H1 (cell line): Measurements from ENCODE around the gene RCSD1. TPM values are rescaled to one million over a fixed set of nuclear protein-coding genes. Genes with fewer than 3 reads are reported as not detected.

ENCODE experiments used
- CTCF ChIA-PET: fragments of 300-600 bp; sonication (Branson Sonifier 250); formaldehyde crosslinking; loops from one replicate; lab custom pipeline; 2021; ENCODE audit not compliant: partially characterized antibody; lab: Charles Lee
- POLR2A ChIA-PET: fragments of 300-600 bp; sonication (Branson Sonifier 250); formaldehyde crosslinking; loops from one replicate; lab custom pipeline; 2021; ENCODE audit warnings: inconsistent platforms; ENCODE audit not compliant: partially characterized antibody; lab: Charles Lee
- DNase-seq, 2 experiments: peaks; one replicate each; pipeline versions ENCODE4 v3.0.0 to v3.0.0-alpha.2; 2010 to 2022; ENCODE audit warnings: low spot score in 2 of 2, low read depth in 1 of 2, mixed read lengths in 1 of 2
- FAIRE-seq: peaks from 2 replicates; lab custom pipeline; 2011; peaks lifted over from hg19 to GRCh38; lab: Jason Lieb, UNC
- H2AFZ ChIP-seq: 2 replicates; pipeline ENCODE4 v1.8.1; 2012; ENCODE audit warnings: low read length, inconsistent platforms
- H2AK5ac ChIP-seq: 2 replicates; pipeline ENCODE4 v1.6.1; 2013; ENCODE audit warnings: low read depth, low read length
- H2BK120ac ChIP-seq: replicated peaks from 2 replicates; pipeline ENCODE3; 2013; ENCODE audit warnings: low read depth, low read length, inconsistent platforms
- H2BK12ac ChIP-seq: 2 replicates; pipeline ENCODE4 v1.6.1; 2013; ENCODE audit warnings: low read depth, low read length
- H2BK15ac ChIP-seq: 2 replicates; pipeline ENCODE4 v1.6.1; 2013; ENCODE audit warnings: low read length
- H2BK20ac ChIP-seq: 2 replicates; pipeline ENCODE4 v1.6.1; 2013; ENCODE audit warnings: low read length
- H2BK5ac ChIP-seq: 2 replicates; pipeline ENCODE4 v1.6.1; 2013; ENCODE audit warnings: low read depth, low read length
- H3K14ac ChIP-seq: 2 replicates; pipeline ENCODE4 v1.6.1; 2013; ENCODE audit warnings: inconsistent platforms; ENCODE audit not compliant: insufficient read length
- H3K18ac ChIP-seq: 2 replicates; pipeline ENCODE4 v1.6.1; 2013; ENCODE audit warnings: low read length; ENCODE audit errors: extremely low read depth
- H3K23ac ChIP-seq: 2 replicates; pipeline ENCODE4 v1.6.1; 2013; ENCODE audit warnings: inconsistent platforms; ENCODE audit not compliant: insufficient read length
- H3K23me2 ChIP-seq: 2 replicates; pipeline ENCODE4 v1.6.1; 2013; ENCODE audit warnings: low read depth, low read length
- H3K27ac ChIP-seq: 2 replicates; pipeline ENCODE4 v1.6.1; 2011; ENCODE audit warnings: low read depth, low read length, inconsistent platforms
- H3K27me3 ChIP-seq, 4 experiments: replicated peaks in 1 of 4; 1 replicate in 1 of 4; 2 replicates in 3 of 4; pipeline versions ENCODE4 v1.6.1 to v1.8.1; 2011 to 2013; ENCODE audit warnings: low read length in 3 of 4, mild to moderate bottlenecking in 3 of 4, inconsistent platforms in 2 of 4, mixed read lengths in 2 of 4, moderate library complexity in 1 of 4; ENCODE audit not compliant: control insufficient read depth in 3 of 4, insufficient read depth in 3 of 4; ENCODE audit errors: extremely low read depth in 1 of 4
- H3K36me3 ChIP-seq, 4 experiments: 2 replicates each; pipeline versions ENCODE4 v1.6.1 to v1.8.1; 2011 to 2013; ENCODE audit warnings: mild to moderate bottlenecking in 4 of 4, low read length in 3 of 4, moderate library complexity in 2 of 4, control low read depth in 1 of 4, inconsistent platforms in 1 of 4; ENCODE audit not compliant: insufficient read depth in 4 of 4, control insufficient read depth in 2 of 4
- H3K4ac ChIP-seq: replicated peaks from 2 replicates; pipeline ENCODE3; 2013; ENCODE audit warnings: low read length, low read depth, mixed read lengths, inconsistent platforms; ENCODE audit not compliant: insufficient read length
- H3K4me1 ChIP-seq, 4 experiments: replicated peaks in 1 of 4; 1 replicate in 1 of 4; 2 replicates in 3 of 4; pipeline versions ENCODE4 v1.6.1 to v1.8.1; 2011 to 2013; ENCODE audit warnings: low read length in 3 of 4, inconsistent platforms in 2 of 4, mixed read lengths in 1 of 4; ENCODE audit not compliant: insufficient read depth in 4 of 4, control insufficient read depth in 3 of 4
- H3K4me2 ChIP-seq, 2 experiments: 2 replicates each; pipeline versions ENCODE4 v1.6.1 to v1.8.1; 2011 to 2013; ENCODE audit warnings: low read depth in 2 of 2, low read length in 2 of 2, control low read depth in 1 of 2, inconsistent platforms in 1 of 2, mild to moderate bottlenecking in 1 of 2; ENCODE audit not compliant: insufficient read depth in 1 of 2
- H3K4me3 ChIP-seq, 4 experiments: fragments of 200-600, 300-600 bp in 1 of 4; sonication (generic), shearing (Covaris generic), sonication (Bioruptor Twin) in 1 of 4; 2 replicates each; pipeline versions ENCODE4 v1.5.1 to v1.8.1; 2011 to 2016; ENCODE audit warnings: low read length in 4 of 4, low read depth in 3 of 4, control low read depth in 2 of 4, inconsistent platforms in 2 of 4, mild to moderate bottlenecking in 2 of 4, mixed read lengths in 1 of 4, moderate library complexity in 1 of 4; ENCODE audit not compliant: insufficient read depth in 2 of 4; ENCODE audit errors: extremely low read depth in 1 of 4
- H3K56ac ChIP-seq: replicated peaks from 2 replicates; pipeline ENCODE3; 2013; ENCODE audit warnings: low read depth, mild to moderate bottlenecking, mixed read lengths, low read length, inconsistent platforms; ENCODE audit not compliant: insufficient read length
- H3K79me1 ChIP-seq: 2 replicates; pipeline ENCODE4 v1.6.1; 2013; ENCODE audit warnings: low read depth, low read length, control low read depth
- H3K79me2 ChIP-seq, 2 experiments: 2 replicates each; pipeline versions ENCODE4 v1.6.1 to v1.8.1; 2012 to 2013; ENCODE audit warnings: low read length in 2 of 2, mild to moderate bottlenecking in 2 of 2, inconsistent platforms in 1 of 2; ENCODE audit not compliant: insufficient read depth in 2 of 2, control insufficient read depth in 1 of 2
- H3K9ac ChIP-seq, 4 experiments: replicated peaks in 1 of 4; 1 replicate in 1 of 4; 2 replicates in 3 of 4; pipeline versions ENCODE4 v1.6.1 to v1.8.1; 2011 to 2013; ENCODE audit warnings: low read depth in 3 of 4, low read length in 3 of 4, control low read depth in 2 of 4, mild to moderate bottlenecking in 2 of 4, moderate library complexity in 2 of 4, inconsistent platforms in 1 of 4; ENCODE audit errors: extremely low read depth in 1 of 4
- H3K9me3 ChIP-seq, 2 experiments: 2 replicates each; pipeline versions ENCODE4 v1.6.1 to v1.8.1; 2012 to 2013; ENCODE audit warnings: mild to moderate bottlenecking in 2 of 2, moderate library complexity in 2 of 2, control low read depth in 1 of 2, inconsistent platforms in 1 of 2, low read depth in 1 of 2, low read length in 1 of 2, mixed read lengths in 1 of 2; ENCODE audit not compliant: insufficient read depth in 2 of 2
- H4K20me1 ChIP-seq, 2 experiments: replicated peaks in 1 of 2; 2 replicates each; pipeline versions ENCODE3 to v1.8.1; 2011 to 2013; ENCODE audit warnings: inconsistent platforms in 2 of 2, low read length in 2 of 2, mild to moderate bottlenecking in 1 of 2; ENCODE audit not compliant: insufficient read depth in 2 of 2, control insufficient read depth in 1 of 2
- H4K5ac ChIP-seq: 2 replicates; pipeline ENCODE4 v1.6.1; 2013; ENCODE audit warnings: low read length, low read depth, mixed read lengths, inconsistent platforms; ENCODE audit not compliant: insufficient read length
- H4K8ac ChIP-seq: 2 replicates; pipeline ENCODE4 v1.8.0; 2013; ENCODE audit warnings: mild to moderate bottlenecking, moderate library complexity, low read length, inconsistent platforms; ENCODE audit not compliant: insufficient read depth; ENCODE audit errors: extremely low read depth
- H4K91ac ChIP-seq: replicated peaks from 2 replicates; pipeline ENCODE3; 2013; ENCODE audit warnings: low read length, mixed read lengths, inconsistent platforms; ENCODE audit not compliant: insufficient read length
- HDAC2 ChIP-seq, 2 experiments: fragments of 300-600 bp in 1 of 2; sonication (generic) in 1 of 2; IDR thresholded peaks; 2 replicates each; pipeline ENCODE4 v1.6.1; 2011 to 2012; ENCODE audit warnings: low read depth in 2 of 2, low read length in 2 of 2, mild to moderate bottlenecking in 2 of 2, moderate library complexity in 2 of 2, borderline replicate concordance in 1 of 2, inconsistent platforms in 1 of 2
- TEAD4 ChIP-seq: IDR thresholded peaks from 2 replicates; pipeline ENCODE4 v1.6.1; 2012; ENCODE audit warnings: low read depth, low read length, inconsistent platforms, mixed read lengths
- WGBS, 2 experiments: shearing (Covaris generic) in 1 of 2; methylation state at CpG; one replicate each; pipeline versions ENCODE4 v1.1.6 to v1.1.7; 2013 to 2015; ENCODE audit warnings: low lambda C conversion rate in 2 of 2, mixed read lengths in 2 of 2, inconsistent platforms in 1 of 2, low coverage in 1 of 2, missing lambda C conversion rate in 1 of 2; ENCODE audit not compliant: insufficient replicate concordance in 2 of 2, insufficient coverage in 1 of 2, insufficient read length in 1 of 2; ENCODE audit errors: extremely low coverage in 1 of 2, missing lambda C conversion rate in 1 of 2; 5-methylcytosine and 5-hydroxymethylcytosine counted together
- polyA plus RNA-seq, 7 experiments: library from polyadenylated mRNA; depleted of rRNA in 3 of 7; stranded (reverse) in 5 of 7; unstranded in 2 of 7; fragments of >200 nt in 5 of 7; fragments of 200-250 nt in 2 of 7; gene quantifications; 1 replicate in 5 of 7; 2 replicates in 1 of 7; 4 replicates in 1 of 7; pipeline versions ENCODE4 v1.2.1 to v1.2.3, GENCODE V29; 2011 to 2013; ENCODE audit warnings: missing spikeins in 2 of 7, mixed read lengths in 2 of 7
- total RNA-seq: library from RNA; stranded (reverse); fragmentation: NEBNext Ultra II Directional; extraction: Animal tissue kit (Norgen Biotek cat#: 25700); gene quantifications from 2 replicates; pipeline ENCODE4 v1.2.1, GENCODE V29; 2021

The RCSD1 gene
- total and polyA plus RNA-seq, 2 of the 8 experiments (the other 6 are each of a cell fraction or from before 2014, with no cell fraction given), result 0.47 to 0.69 TPM

- no peaks in the 10 kb centered on the region for H3K79me1 ChIP-seq
- H3K9me3 ChIP-seq, result no peaks in the 10 kb centered on the region
- no peak for DNase-seq
- H2BK12ac ChIP-seq, result no peak overlapping the region
- no peak for FAIRE-seq
- H3K18ac ChIP-seq, result no peak overlapping the region
- H2BK20ac ChIP-seq, result no peak overlapping the region
- CTCF ChIA-PET, result interaction anchor here (0.8 to 2.6 kb wide), 4 partner anchors 19 to 172 kb away, joined by 3 to 15 read pairs (median 3); no protein-coding TSS in a partner anchor
- no peaks in the 10 kb centered on the region for H4K20me1 ChIP-seq
- H4K5ac ChIP-seq, result no peak overlapping the region
- no peak overlapping the region for H3K4me3 ChIP-seq
- no peaks in the 10 kb centered on the region for H3K79me2 ChIP-seq
- H4K8ac ChIP-seq, result no peak overlapping the region
- TF ChIP-seq HDAC2 (IDR thresholded peaks at IDR 0.05; ENCODE audit: borderline replicate concordance in 1 of 2, low read depth in 2 of 2, low read length in 2 of 2) (no peak), TEAD4 (0 out of 2 replicates have a peak, but pooled peaks have one; percentile 6)
- no peak overlapping the region for H2BK5ac ChIP-seq
- peaks cover 2 to 19% (median 12%) of the 10 kb centered on the region in 4 experiments; a peak in 4 of 7 replicates for H3K4me1 ChIP-seq
- H3K4me2 ChIP-seq, result no peak overlapping the region; a peak in 1 of 4 replicates
- peak overlapping the region; percentile 61 for H3K4ac ChIP-seq
- H2BK15ac ChIP-seq, result no peak overlapping the region
- no peak overlapping the region for H2BK120ac ChIP-seq
- H3K23ac ChIP-seq, result no peak overlapping the region
- H3K9ac ChIP-seq, result no peak overlapping the region
- no peak overlapping the region for H3K27ac ChIP-seq
- no peaks in the 10 kb centered on the region for H3K36me3 ChIP-seq
- no peak overlapping the region for H2AK5ac ChIP-seq
- H3K27me3 ChIP-seq, result no peaks in the 10 kb centered on the region; a peak in 1 of 7 replicates
- H3K56ac ChIP-seq, result no peak overlapping the region
- H3K14ac ChIP-seq, result no peak overlapping the region
- WGBS, 2 experiments, result 76% methylated on average over 2 of the region's 2 CpGs; no CpG with 5 or more reads in 1 of the 2 experiments
- POLR2A ChIA-PET, result interaction anchor here (1.2 kb wide), 1 partner anchor 18 kb away, joined by 3 read pairs; no protein-coding TSS in a partner anchor
- H3K23me2 ChIP-seq, result no peaks in the 10 kb centered on the region
- no peak overlapping the region for H2AFZ ChIP-seq
- H4K91ac ChIP-seq, result no peak overlapping the region
These were observed 76.3 kb downstream of the RCSD1 start for GRCh38 chr1:167706363-167706762.
